ENCODE data around the gene RLBP1.

RLBP1 gene

GRCh38 chr15:89177633-89178306 is 43.6 kb downstream of the RLBP1 start:
- FAIRE-seq = peak; percentile 56
- DNase-seq (ENCODE audit: insufficient read length, low spot score) = no peak

GRCh38 chr15:89177116-89177515 is 44.3 kb downstream of the RLBP1 start:
- no peak for FAIRE-seq
- TF ChIP-seq, protein P1, sequence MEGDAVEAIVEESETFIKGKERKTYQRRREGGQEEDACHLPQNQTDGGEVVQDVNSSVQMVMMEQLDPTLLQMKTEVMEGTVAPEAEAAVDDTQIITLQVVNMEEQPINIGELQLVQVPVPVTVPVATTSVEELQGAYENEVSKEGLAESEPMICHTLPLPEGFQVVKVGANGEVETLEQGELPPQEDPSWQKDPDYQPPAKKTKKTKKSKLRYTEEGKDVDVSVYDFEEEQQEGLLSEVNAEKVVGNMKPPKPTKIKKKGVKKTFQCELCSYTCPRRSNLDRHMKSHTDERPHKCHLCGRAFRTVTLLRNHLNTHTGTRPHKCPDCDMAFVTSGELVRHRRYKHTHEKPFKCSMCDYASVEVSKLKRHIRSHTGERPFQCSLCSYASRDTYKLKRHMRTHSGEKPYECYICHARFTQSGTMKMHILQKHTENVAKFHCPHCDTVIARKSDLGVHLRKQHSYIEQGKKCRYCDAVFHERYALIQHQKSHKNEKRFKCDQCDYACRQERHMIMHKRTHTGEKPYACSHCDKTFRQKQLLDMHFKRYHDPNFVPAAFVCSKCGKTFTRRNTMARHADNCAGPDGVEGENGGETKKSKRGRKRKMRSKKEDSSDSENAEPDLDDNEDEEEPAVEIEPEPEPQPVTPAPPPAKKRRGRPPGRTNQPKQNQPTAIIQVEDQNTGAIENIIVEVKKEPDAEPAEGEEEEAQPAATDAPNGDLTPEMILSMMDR (IDR thresholded peaks at IDR 0.05; ENCODE audit: insufficient read depth, missing control alignments) = no peak
- DNase-seq (ENCODE audit: insufficient read length, low spot score) = no peak

More at GRCh38 chr15:89177633-89178306, 43.6 kb downstream of the RLBP1 start:
- TF ChIP-seq, protein P1 (IDR thresholded peaks at IDR 0.05; ENCODE audit: insufficient read depth, missing control alignments) = peak; percentile 98

DNA sequence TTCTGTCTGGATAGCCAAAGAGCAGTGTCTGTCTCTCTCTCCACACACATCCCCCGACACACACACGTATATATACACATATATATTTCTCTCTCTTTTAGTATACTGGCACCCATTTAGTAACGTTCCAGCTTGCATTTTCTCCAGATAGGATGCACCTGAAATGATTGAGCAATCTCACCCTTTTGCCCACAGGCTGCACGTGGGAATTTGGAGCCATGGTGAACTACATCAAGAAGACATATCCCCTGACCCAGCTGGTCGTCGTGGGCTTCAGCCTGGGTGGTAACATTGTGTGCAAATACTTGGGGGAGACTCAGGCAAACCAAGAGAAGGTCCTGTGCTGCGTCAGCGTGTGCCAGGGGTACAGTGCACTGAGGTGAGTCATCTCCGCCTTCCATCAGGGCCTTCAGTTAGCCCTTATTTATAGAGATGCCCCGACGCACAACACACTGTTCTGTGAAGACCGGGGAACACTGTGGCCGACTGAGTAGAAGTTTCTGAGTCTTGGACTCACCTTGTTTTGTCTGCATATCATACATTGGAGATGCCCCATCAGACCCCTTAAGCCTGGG is 45.7 kb downstream of the RLBP1 start:
- DNase-seq (ENCODE audit: insufficient read length, low spot score) = no peak
- FAIRE-seq = no peak
- TF ChIP-seq, protein P1 (IDR thresholded peaks at IDR 0.05; ENCODE audit: insufficient read depth, missing control alignments) = no peak

- FAIRE-seq (no peak), DNase-seq (ENCODE audit: insufficient read length, low spot score) (no peak)
- TF ChIP-seq, protein P1 (IDR thresholded peaks at IDR 0.05; ENCODE audit: insufficient read depth, missing control alignments) = no peak
Observed at GRCh38 chr15:89174476-89174875, 46.9 kb downstream of the RLBP1 start.

DNA sequence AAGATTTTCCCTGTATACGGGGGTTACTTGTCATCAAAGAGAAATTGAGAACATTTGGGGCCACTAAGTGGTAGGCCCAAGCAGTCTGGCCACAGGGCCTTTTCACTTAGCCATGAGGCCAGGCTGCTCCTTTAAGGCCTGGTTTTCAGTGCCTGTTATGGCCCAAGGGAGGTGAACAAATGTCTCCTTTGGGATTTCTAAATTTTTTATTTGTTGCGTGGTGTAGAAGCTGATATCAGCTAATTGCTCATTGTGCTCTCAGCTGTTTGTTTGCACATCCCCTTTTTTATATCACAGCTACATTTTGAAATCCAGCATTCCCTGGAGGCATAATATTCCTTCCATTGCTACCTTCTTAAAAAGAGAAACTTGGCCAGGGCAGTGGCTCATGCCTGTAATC is 48.5 kb downstream of the RLBP1 start:
- no peak for FAIRE-seq
- TF ChIP-seq, protein P1 (IDR thresholded peaks at IDR 0.05; ENCODE audit: insufficient read depth, missing control alignments) = no peak
- no peak for DNase-seq (ENCODE audit: insufficient read length, low spot score)

DNA sequence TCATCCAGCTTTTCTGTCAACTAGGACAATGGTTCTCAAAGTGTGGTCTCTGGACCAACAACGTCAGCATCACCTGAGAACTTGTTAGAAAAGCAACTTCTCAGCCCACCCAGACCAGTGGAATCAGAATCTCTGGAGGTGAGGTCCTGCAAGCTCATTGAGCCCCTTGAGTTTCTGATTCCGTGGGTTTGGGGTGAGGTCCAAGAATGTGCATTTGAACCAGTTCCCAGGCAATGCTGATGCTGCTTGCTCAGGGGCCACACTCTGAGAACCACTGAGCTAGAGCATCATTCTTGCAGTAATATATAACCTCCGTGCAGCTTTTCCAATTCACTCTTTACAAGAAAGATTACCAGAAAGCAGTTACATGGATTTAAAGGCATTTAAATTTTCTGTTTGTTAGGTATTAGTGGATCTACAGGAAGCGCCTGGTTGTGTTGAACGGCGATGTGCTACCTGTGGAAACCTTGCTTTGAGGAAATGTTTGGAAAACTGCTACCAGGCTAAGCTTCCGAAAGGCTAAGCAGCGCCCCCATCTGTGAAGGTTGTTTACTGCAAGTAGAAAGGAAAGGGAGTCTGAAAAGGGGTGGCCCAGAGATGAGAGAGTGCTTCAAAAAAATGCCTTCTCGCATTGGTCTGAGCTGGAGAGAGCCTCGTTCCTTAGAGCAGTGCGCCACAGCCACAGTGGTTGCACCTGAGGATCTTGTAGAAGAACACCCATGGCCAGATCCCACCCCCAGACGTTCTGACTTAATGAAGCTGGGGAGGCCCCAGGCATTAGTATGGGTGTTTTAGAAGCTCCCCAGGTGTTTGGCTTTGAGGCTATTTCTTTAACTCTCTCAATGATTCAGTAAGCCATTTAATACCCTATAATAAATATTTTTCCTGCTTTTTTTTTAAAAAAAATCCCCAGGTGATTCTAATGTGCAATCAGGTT is 50.0 kb downstream of the RLBP1 start:
- DNase-seq (ENCODE audit: insufficient read length, low spot score) (no peak), FAIRE-seq (no peak)
- TF ChIP-seq, protein P1 (IDR thresholded peaks at IDR 0.05; ENCODE audit: insufficient read depth, missing control alignments) = peak; percentile 68
